ENCODE data around the gene PDE11A.
A peak's percentile ranks its signal among the peaks of the same experiment; 100 is the strongest.
"Not testable (repeated sequence)": the region's sequence is repeated elsewhere in the genome, so short reads cannot be mapped to it uniquely, and the experiment has no call there.

PDE11A gene

GRCh38 chr2:178072383-178073301 lies at the start of gene PDE11A:
PDE11A (minus strand) TSS chr2:178072777; CDS start chr2:178072437, 340 bp downstream.
- DNase-seq = peak in 1 of 4 experiments; percentile 0

GRCh38 chr2:178119179-178119922 lies 46.8 kb upstream of the PDE11A start:
- no peak for DNase-seq

GRCh38 chr2:178117725-178118124 lies 45.1 kb upstream of the PDE11A start:
- no peak for DNase-seq

GRCh38 chr2:178115271-178115670 lies 42.7 kb upstream of the PDE11A start:
- DNase-seq = no peak

- DNase-seq = no peak
These were observed 41.9 kb upstream of the PDE11A start for GRCh38 chr2:178114462-178114861.

- peak; percentile 61 to 78 (median 74) for DNase-seq
These were observed 39.9 kb upstream of the PDE11A start, which contains the start of gene RBM45 for GRCh38 chr2:178112202-178113152. RBM45 (plus strand) TSS chr2:178112437; CDS start chr2:178112547, 110 bp downstream.

GRCh38 chr2:178111743-178112142 lies 39.2 kb upstream of the PDE11A start:
- DNase-seq = no peak

GRCh38 chr2:178110681-178111080 lies 38.1 kb upstream of the PDE11A start:
- DNase-seq = no peak

GRCh38 chr2:178109813-178110212 lies 37.2 kb upstream of the PDE11A start:
- no peak for DNase-seq

GRCh38 chr2:178108176-178108575 lies 35.6 kb upstream of the PDE11A start:
- DNase-seq = no peak

GRCh38 chr2:178106053-178106452 lies 33.5 kb upstream of the PDE11A start:
- DNase-seq = no peak

GRCh38 chr2:178105566-178105965 lies 33.0 kb upstream of the PDE11A start:
- no peak for DNase-seq

GRCh38 chr2:178101321-178102079 lies 28.9 kb upstream of the PDE11A start:
- DNase-seq = no peak

GRCh38 chr2:178093471-178093870 lies 20.9 kb upstream of the PDE11A start:
- no peak for DNase-seq

GRCh38 chr2:178088774-178089270 lies 16.2 kb upstream of the PDE11A start:
- no peak for DNase-seq

- no peak for DNase-seq
These were observed 11.7 kb upstream of the PDE11A start for GRCh38 chr2:178084273-178084672.

- DNase-seq = no peak
These were observed 9.9 kb upstream of the PDE11A start for GRCh38 chr2:178082408-178083045.

GRCh38 chr2:178079279-178079678 lies 6.7 kb upstream of the PDE11A start:
- not testable (repeated sequence) for DNase-seq

- no peak for DNase-seq
These were observed 3.6 kb upstream of the PDE11A start for GRCh38 chr2:178076130-178076529.

- no peak for DNase-seq
These were observed 2.4 kb upstream of the PDE11A start for GRCh38 chr2:178075006-178075326.

All from activated naive CD4-positive, alpha-beta T cell (primary cell).